Measurements from ENCODE around the gene TMEM201.
A peak's percentile ranks its signal among the peaks of the same experiment; 100 is the strongest.

The TMEM201 gene

GRCh38 chr1:9628541-9629444 is 40.1 kb downstream of the TMEM201 start:
- Histone ChIP-seq H3K9ac (peak overlapping the region; percentile 20 to 82 (median 58); a peak in 16 of 22 replicates), H3K4me1 (peaks cover 63 to 77% (median 73%) of the 10 kb centered on the region in 10 experiments), H3K27ac (peak overlapping the region in 10 of 11 experiments; percentile 42 to 86 (median 73); a peak in 19 of 22 replicates), H4K20me1 (peaks cover 0 to 6% (median 0%) of the 10 kb centered on the region in 11 experiments; a peak in 2 of 22 replicates), H3K4me2 (peak overlapping the region; percentile 81 to 99 (median 91)), H3K4me3 (peak overlapping the region in 4 of 10 experiments; percentile 8 to 57 (median 40); a peak in 7 of 20 replicates), H3K36me3 (no peaks in the 10 kb centered on the region), H3K27me3 (no peaks in the 10 kb centered on the region), H3K9me3 (replicated peaks in 1 of 11) (peaks cover 0 to under 1% (median 0%) of the 10 kb centered on the region in 11 experiments; a peak in 1 of 22 replicates)
- no peak for TF ChIP-seq Cebpa-rat (IDR thresholded peaks at IDR 0.05)

- peaks cover 68 to 79% (median 74%) of the 10 kb centered on the region in 10 experiments for H3K4me1 ChIP-seq
- H3K27me3 ChIP-seq, result no peaks in the 10 kb centered on the region
- peaks cover 4 to 8% (median 6%) of the 10 kb centered on the region in 11 experiments; a peak in 19 of 22 replicates for H3K9me3 ChIP-seq (replicated peaks in 1 of 11)
- H3K9ac ChIP-seq, result peak overlapping the region; percentile 27 to 82 (median 69); a peak in 20 of 22 replicates
- H4K20me1 ChIP-seq, result peaks cover 0 to 6% (median 0%) of the 10 kb centered on the region in 11 experiments; a peak in 2 of 22 replicates
- TF ChIP-seq Cebpa-rat (IDR thresholded peaks at IDR 0.05), result no peak
- H3K4me2 ChIP-seq, result peak overlapping the region; percentile 81 to 99 (median 91)
- peaks cover 0 to 7% (median 0%) of the 10 kb centered on the region in 11 experiments; a peak in 2 of 22 replicates for H3K36me3 ChIP-seq
- peak overlapping the region in 10 of 11 experiments; percentile 54 to 86 (median 79); a peak in 20 of 22 replicates for H3K27ac ChIP-seq
- H3K4me3 ChIP-seq, result peak overlapping the region; percentile 31 to 72 (median 54)
Observed at GRCh38 chr1:9629445-9630201, 40.9 kb downstream of the TMEM201 start.

GRCh38 chr1:9630331-9631111 is 41.8 kb downstream of the TMEM201 start:
- H3K4me3 ChIP-seq, result peak overlapping the region; percentile 31 to 72 (median 54)
- peak overlapping the region; percentile 27 to 82 (median 69); a peak in 20 of 22 replicates for H3K9ac ChIP-seq
- H3K4me2 ChIP-seq, result peak overlapping the region; percentile 81 to 99 (median 91)

GRCh38 chr1:9631613-9632012 is 42.9 kb downstream of the TMEM201 start:
- Histone ChIP-seq H3K9ac (no peak overlapping the region), H3K36me3 (peaks cover 0 to 19% (median 0%) of the 10 kb centered on the region in 11 experiments; a peak in 4 of 22 replicates), H3K9me3 (replicated peaks in 1 of 11) (peaks cover 10 to 19% (median 16%) of the 10 kb centered on the region in 11 experiments; a peak in 19 of 22 replicates), H3K27me3 (no peaks in the 10 kb centered on the region), H3K27ac (no peak overlapping the region), H3K4me1 (peaks cover 54 to 65% (median 62%) of the 10 kb centered on the region in 10 experiments), H4K20me1 (0 out of 22 replicates have a peak, but pooled peaks cover 0 to under 1% (median 0%) of the 10 kb centered on the region in 11 experiments), H3K4me3 (no peak overlapping the region), H3K4me2 (peak overlapping the region in 2 of 11 experiments; percentile 86 to 99; a peak in 6 of 22 replicates)
- TF ChIP-seq Cebpa-rat (IDR thresholded peaks at IDR 0.05), result no peak

More at GRCh38 chr1:9630331-9631111, 41.8 kb downstream of the TMEM201 start:
- peaks cover 10 to 17% (median 15%) of the 10 kb centered on the region in 11 experiments; a peak in 19 of 22 replicates for H3K9me3 ChIP-seq (replicated peaks in 1 of 11)
- H3K27me3 ChIP-seq, result no peaks in the 10 kb centered on the region
- H3K27ac ChIP-seq, result peak overlapping the region in 10 of 11 experiments; percentile 54 to 86 (median 79); a peak in 19 of 22 replicates
- peaks cover 0 to 16% (median 0%) of the 10 kb centered on the region in 11 experiments; a peak in 4 of 22 replicates for H3K36me3 ChIP-seq
- peaks cover 65 to 76% (median 72%) of the 10 kb centered on the region in 10 experiments for H3K4me1 ChIP-seq
- peaks cover 0 to 6% (median 0%) of the 10 kb centered on the region in 11 experiments; a peak in 2 of 22 replicates for H4K20me1 ChIP-seq
- TF ChIP-seq Cebpa-rat (IDR thresholded peaks at IDR 0.05), result no peak

GRCh38 chr1:9633493-9633892 is 44.8 kb downstream of the TMEM201 start:
- Histone ChIP-seq H3K27ac (no peak overlapping the region), H3K36me3 (peaks cover 0 to 26% (median 0%) of the 10 kb centered on the region in 11 experiments; a peak in 6 of 22 replicates), H3K9me3 (replicated peaks in 1 of 11) (peaks cover 10 to 33% (median 25%) of the 10 kb centered on the region in 11 experiments; a peak in 20 of 22 replicates), H4K20me1 (no peaks in the 10 kb centered on the region), H3K27me3 (no peaks in the 10 kb centered on the region), H3K9ac (no peak overlapping the region), H3K4me2 (peak overlapping the region in 10 of 11 experiments; percentile 9 to 78 (median 29); a peak in 10 of 22 replicates), H3K4me3 (no peak overlapping the region), H3K4me1 (peaks cover 38 to 48% (median 45%) of the 10 kb centered on the region in 10 experiments)
- no peak for TF ChIP-seq Cebpa-rat (IDR thresholded peaks at IDR 0.05)

- H3K4me3 ChIP-seq, result no peak overlapping the region
- H3K9me3 ChIP-seq (replicated peaks in 1 of 11), result peaks cover 10 to 33% (median 25%) of the 10 kb centered on the region in 11 experiments; a peak in 20 of 22 replicates
- H3K4me1 ChIP-seq, result peaks cover 38 to 47% (median 44%) of the 10 kb centered on the region in 10 experiments
- H3K4me2 ChIP-seq, result peak overlapping the region in 9 of 11 experiments; percentile 6 to 78 (median 22); a peak in 8 of 22 replicates
- H3K9ac ChIP-seq, result no peak overlapping the region
- no peak for TF ChIP-seq Cebpa-rat (IDR thresholded peaks at IDR 0.05)
- H3K27ac ChIP-seq, result no peak overlapping the region
- no peaks in the 10 kb centered on the region for H3K27me3 ChIP-seq
- H3K36me3 ChIP-seq, result peaks cover 0 to 26% (median 0%) of the 10 kb centered on the region in 11 experiments; a peak in 6 of 22 replicates
- H4K20me1 ChIP-seq, result no peaks in the 10 kb centered on the region
Observed at GRCh38 chr1:9634582-9634981, 45.9 kb downstream of the TMEM201 start.

GRCh38 chr1:9639227-9639626 is 50.5 kb downstream of the TMEM201 start:
- Histone ChIP-seq H3K36me3 (peaks cover 0 to 23% (median 0%) of the 10 kb centered on the region in 11 experiments; a peak in 6 of 22 replicates), H3K4me3 (no peak overlapping the region), H4K20me1 (no peaks in the 10 kb centered on the region), H3K27me3 (no peaks in the 10 kb centered on the region), H3K9me3 (replicated peaks in 1 of 11) (peaks cover 10 to 28% (median 23%) of the 10 kb centered on the region in 11 experiments; a peak in 20 of 22 replicates), H3K9ac (peak overlapping the region in 10 of 11 experiments; percentile 5 to 60 (median 24); a peak in 11 of 22 replicates), H3K4me1 (peaks cover 50 to 59% (median 51%) of the 10 kb centered on the region in 10 experiments), H3K4me2 (peak overlapping the region; percentile 63 to 85 (median 78)), H3K27ac (peak overlapping the region in 8 of 11 experiments; percentile 7 to 53 (median 32); a peak in 12 of 22 replicates)
- TF ChIP-seq Cebpa-rat (IDR thresholded peaks at IDR 0.05), result no peak
